Activated naive CD4-positive, alpha-beta T cell treated with anti-CD3 and anti-CD28 coated beads for 36 hours (primary cell): ENCODE measurements around the gene LCT. TPM values are rescaled to one million over a fixed set of nuclear protein-coding genes. Genes with fewer than 3 reads are reported as not detected.

Experiments used
- CTCF ChIA-PET: fragments of 350-600 bp; sonication (Branson Sonifier 250); formaldehyde crosslinking; loops from one replicate; lab custom pipeline; 2021; ENCODE audit warnings: antibody characterized with exemption; lab: Charles Lee
- DNase-seq: peaks from one replicate; pipeline ENCODE4 v3.0.0-alpha.2; 2020
- H3K27ac Mint-ChIP-seq: one replicate; pipeline ENCODE4 v1.8.0; 2021; ENCODE audit warnings: mild to moderate bottlenecking, mixed read lengths
- H3K27me3 Mint-ChIP-seq: one replicate; pipeline ENCODE4 v1.8.0; 2021; ENCODE audit warnings: low read depth, mixed read lengths
- H3K36me3 Mint-ChIP-seq: one replicate; pipeline ENCODE4 v1.8.0; 2021; ENCODE audit warnings: low read depth, mixed read lengths
- H3K4me1 Mint-ChIP-seq: one replicate; pipeline ENCODE4 v1.8.0; 2021; ENCODE audit warnings: low read depth, mixed read lengths
- H3K4me3 Mint-ChIP-seq: one replicate; pipeline ENCODE4 v1.8.0; 2021; ENCODE audit warnings: mild to moderate bottlenecking, moderate library complexity, mixed read lengths
- H3K9me3 Mint-ChIP-seq: one replicate; pipeline ENCODE4 v1.8.0; 2021; ENCODE audit warnings: mixed read lengths
- intact Hi-C: fragments of 100-400 bp; cut with micrococcal nuclease; formaldehyde crosslinking; loops from one replicate; pipeline ENCODE4 v1.15.1; 2023
- total RNA-seq, 2 experiments: library from RNA; stranded (reverse); gene quantifications; one replicate each; pipeline ENCODE4 v1.2.3, GENCODE V29; 2021

The LCT gene
- total RNA-seq, 2 experiments from 2014 or later: 0.05 to 0.07 TPM

DNA sequence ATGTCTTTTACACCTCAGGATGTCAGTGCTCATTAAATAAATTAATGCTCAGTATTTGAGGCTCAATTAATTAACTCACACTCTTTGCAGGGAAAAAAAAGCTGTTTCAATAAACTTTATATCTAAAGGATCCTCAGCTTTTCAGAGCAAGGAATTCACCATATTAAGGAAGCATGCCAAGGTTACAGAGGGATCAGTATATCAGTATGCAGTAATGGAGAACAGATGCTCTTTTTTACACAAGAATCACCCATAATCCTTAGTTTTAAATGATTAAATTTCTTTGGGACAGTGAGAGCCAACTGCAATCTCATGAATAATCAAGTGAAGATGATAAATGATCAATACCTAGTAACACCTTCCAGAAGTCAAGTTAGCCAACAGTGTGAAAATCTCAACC, 14.9 kb upstream of the LCT start:
- H3K27me3 Mint-ChIP-seq: no peaks in the 10 kb centered on the region
- H3K4me3 Mint-ChIP-seq: no peak overlapping the region
- DNase-seq: no peak
- H3K27ac Mint-ChIP-seq: no peak overlapping the region
- H3K36me3 Mint-ChIP-seq: peaks cover 64% of the 10 kb centered on the region
- CTCF ChIA-PET: interaction anchor here (1.1 to 1.4 kb wide), 3 partner anchors 15 to 863 kb away, joined by 3 to 4 read pairs (median 3); no protein-coding TSS in a partner anchor
- H3K9me3 Mint-ChIP-seq: no peaks in the 10 kb centered on the region
- H3K4me1 Mint-ChIP-seq: peaks cover 6% of the 10 kb centered on the region
- intact Hi-C loops: loop anchor here (2.0 kb wide), 1 partner anchor 13 kb away; no protein-coding TSS in a partner anchor

DNA sequence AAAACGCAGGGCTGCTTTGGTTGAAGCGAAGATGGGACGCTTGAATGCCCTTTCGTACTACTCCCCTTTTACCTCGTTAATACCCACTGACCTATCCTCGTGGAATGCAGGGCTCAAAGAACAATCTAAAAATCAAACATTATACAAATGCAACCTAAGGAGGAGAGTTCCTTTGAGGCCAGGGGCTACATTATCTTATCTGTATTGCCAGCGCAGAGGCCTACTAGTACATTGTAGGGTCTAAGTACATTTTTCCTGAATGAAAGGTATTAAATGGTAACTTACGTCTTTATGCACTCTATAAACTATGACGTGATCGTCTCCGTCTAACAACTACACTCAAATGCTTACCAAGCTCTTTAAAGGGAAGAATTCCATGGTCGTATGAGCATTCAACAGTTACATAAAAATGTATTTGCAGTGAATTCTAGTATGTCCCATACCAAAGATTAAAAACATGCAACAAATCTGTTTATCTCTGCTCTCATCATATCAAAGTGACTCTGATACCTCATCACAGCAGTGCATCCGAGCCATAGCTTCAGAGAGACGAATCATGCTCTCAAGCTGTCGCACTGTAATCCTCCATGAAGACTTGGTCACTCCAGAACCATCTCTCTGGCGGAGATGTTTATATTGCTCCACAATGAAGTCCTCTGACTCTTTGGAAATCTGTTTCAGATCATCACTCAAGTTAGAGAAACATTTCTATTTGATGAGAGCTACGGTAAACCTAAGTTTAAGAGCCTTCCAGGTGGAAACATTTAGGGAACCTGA, 14.1 kb upstream of the LCT start:
- H3K27me3 Mint-ChIP-seq: no peaks in the 10 kb centered on the region

DNA sequence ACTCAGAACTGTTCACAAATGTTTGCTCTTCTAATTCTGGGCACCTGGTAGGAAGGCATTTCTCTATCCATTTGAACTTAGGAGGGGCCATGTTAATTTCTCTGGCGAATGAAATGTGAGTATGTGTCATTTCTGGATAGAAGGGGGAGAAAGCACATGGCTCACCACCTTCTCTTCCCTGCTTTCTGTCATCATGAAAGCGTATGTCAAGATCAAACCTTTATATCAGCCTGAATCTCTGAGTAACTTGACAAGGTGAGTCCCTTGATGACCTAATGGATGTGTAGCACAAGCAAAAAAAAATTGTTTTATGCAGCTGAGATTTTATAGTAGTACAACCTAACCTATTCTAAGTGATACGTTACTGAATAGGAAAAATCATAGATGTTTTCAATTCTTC, 12.1 kb upstream of the LCT start:
- Mint-ChIP-seq H3K27ac (no peak overlapping the region), H3K9me3 (no peaks in the 10 kb centered on the region), H3K36me3 (peaks cover 73% of the 10 kb centered on the region), H3K4me3 (no peak overlapping the region), H3K27me3 (no peaks in the 10 kb centered on the region), H3K4me1 (peaks cover 6% of the 10 kb centered on the region)
- CTCF ChIA-PET: interaction anchor here (0.6 to 1.0 kb wide), 2 partner anchors 27 to 65 kb away, joined by 3 to 4 read pairs; partner anchors contain the start of gene MCM6
- intact Hi-C loops: loop anchor here (2.0 to 5.0 kb wide), 2 partner anchors 26 to 67 kb away; no protein-coding TSS in a partner anchor
- no peak for DNase-seq

More for the DNA sequence above, 14.1 kb upstream of the LCT start:
- DNase-seq: no peak
- peaks cover 63% of the 10 kb centered on the region for H3K36me3 Mint-ChIP-seq
- no peak overlapping the region for H3K27ac Mint-ChIP-seq
- CTCF ChIA-PET: interaction anchor here (1.1 to 1.4 kb wide), 3 partner anchors 16 to 862 kb away, joined by 3 to 4 read pairs (median 3); no protein-coding TSS in a partner anchor
- H3K4me1 Mint-ChIP-seq: peaks cover 6% of the 10 kb centered on the region
- no peak overlapping the region for H3K4me3 Mint-ChIP-seq
- intact Hi-C loops: no loop called here
- no peaks in the 10 kb centered on the region for H3K9me3 Mint-ChIP-seq

DNA sequence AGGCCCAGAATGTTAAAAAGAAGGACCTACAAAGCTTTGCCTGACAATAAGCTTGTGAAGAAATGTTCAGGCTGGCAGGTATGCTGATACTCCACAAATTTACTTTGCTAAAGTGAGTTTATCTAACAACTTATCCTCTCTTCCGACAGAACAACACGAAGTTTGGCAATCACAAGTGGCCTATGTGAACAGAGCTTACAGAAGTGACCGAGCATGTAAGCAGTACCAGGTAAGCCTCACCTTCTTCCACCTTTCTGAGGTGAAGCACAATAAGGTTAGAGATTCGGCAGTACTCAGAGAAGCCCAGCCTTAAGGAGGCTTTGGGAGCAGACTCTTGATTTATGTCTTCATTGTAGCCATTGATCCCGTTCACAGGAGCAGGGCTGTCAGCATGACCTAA, 9.0 kb upstream of the LCT start:
- no peaks in the 10 kb centered on the region for H3K27me3 Mint-ChIP-seq

DNA sequence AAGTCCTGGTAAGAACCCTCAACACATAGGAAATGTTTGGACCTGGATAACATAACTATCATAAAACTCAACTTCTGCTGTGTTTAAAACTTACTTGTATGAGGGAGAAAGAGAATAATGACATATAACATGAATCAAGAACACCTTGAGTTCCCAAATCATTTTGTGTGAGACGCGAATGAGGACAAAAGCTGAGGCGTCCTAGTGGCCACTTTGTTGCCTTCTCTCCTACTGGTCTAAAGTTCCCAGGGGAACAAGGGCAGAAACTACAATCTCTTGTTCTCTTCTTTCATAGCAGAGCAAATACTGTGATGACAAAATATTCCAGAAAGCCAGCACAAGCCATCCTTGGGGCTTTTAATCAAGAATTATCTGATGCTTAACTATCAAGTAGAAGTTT, 8.3 kb upstream of the LCT start:
- Mint-ChIP-seq H3K4me1 (peaks cover 16% of the 10 kb centered on the region), H3K4me3 (no peak overlapping the region), H3K27me3 (no peaks in the 10 kb centered on the region), H3K27ac (no peak overlapping the region), H3K36me3 (peaks cover 72% of the 10 kb centered on the region), H3K9me3 (no peaks in the 10 kb centered on the region)
- CTCF ChIA-PET: no interaction called here
- DNase-seq: no peak
- intact Hi-C loops: loop anchor here (5.0 kb wide), 1 partner anchor 63 kb away; no protein-coding TSS in a partner anchor

More for the DNA sequence above, 9.0 kb upstream of the LCT start:
- Mint-ChIP-seq H3K4me3 (no peak overlapping the region), H3K9me3 (no peaks in the 10 kb centered on the region), H3K4me1 (peaks cover 12% of the 10 kb centered on the region), H3K27ac (no peak overlapping the region), H3K36me3 (peaks cover 74% of the 10 kb centered on the region)
- CTCF ChIA-PET: no interaction called here
- intact Hi-C loops: loop anchor here (5.0 kb wide), 1 partner anchor 64 kb away; no protein-coding TSS in a partner anchor
- DNase-seq: no peak

DNA sequence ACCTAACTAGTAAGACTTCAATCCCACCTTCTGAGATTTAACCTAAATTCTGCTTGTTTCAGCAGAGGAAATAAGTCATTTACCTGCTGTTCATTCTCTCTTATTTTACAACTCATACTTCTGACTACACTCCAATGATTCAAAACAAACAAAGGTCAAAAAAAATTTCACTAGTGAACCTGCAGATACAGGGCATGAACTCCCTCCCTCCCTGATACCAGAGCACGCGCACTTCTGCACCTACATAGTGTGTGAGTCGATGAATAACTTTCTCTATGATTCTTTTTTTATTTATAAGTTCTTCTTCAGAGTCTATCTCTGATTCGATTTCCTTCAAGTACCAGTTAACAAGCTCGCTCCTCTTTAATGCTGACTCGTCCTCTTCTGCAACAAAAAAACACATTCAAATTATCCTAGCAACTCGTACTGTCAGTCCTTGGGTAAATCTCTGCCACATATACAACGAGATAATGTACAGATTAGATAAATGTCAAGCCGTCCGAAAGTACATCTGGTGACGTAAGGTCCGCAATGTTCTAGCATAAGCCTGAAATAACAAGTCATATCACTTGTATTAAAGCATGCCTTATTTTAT, 7.4 kb upstream of the LCT start:
- CTCF ChIA-PET: interaction anchor here (1.5 kb wide), 1 partner anchor 47 kb away, joined by 3 read pairs; no protein-coding TSS in a partner anchor
- no peaks in the 10 kb centered on the region for H3K27me3 Mint-ChIP-seq
- intact Hi-C loops: no loop called here
- peaks cover 70% of the 10 kb centered on the region for H3K36me3 Mint-ChIP-seq
- peaks cover 18% of the 10 kb centered on the region for H3K4me1 Mint-ChIP-seq
- H3K9me3 Mint-ChIP-seq: no peaks in the 10 kb centered on the region
- DNase-seq: no peak
- peak overlapping the region; percentile 39 for H3K27ac Mint-ChIP-seq
- no peak overlapping the region for H3K4me3 Mint-ChIP-seq

DNA sequence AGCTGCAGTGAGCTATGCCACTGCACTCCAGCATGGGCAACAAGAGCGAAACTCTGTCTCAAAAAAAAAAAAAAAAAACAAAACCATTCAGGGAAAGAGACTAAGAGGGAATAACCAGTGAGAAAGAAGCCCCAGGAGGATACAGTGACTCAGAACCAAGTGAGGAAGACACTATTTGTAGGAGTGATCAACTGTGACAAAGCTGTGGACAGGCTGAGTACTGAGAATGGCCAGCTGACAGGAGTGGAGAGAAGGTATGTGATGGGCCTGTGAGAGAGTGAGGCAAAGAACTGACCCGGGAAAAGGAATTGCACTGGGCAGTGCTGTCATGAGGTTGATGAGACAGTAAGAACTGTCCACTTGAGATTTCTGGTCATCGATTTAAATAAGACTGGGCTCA, 6.7 kb upstream of the LCT start:
- no peak for DNase-seq
- CTCF ChIA-PET: interaction anchor here (1.5 kb wide), 1 partner anchor 46 kb away, joined by 3 read pairs; no protein-coding TSS in a partner anchor
- H3K4me3 Mint-ChIP-seq: no peak overlapping the region
- H3K27me3 Mint-ChIP-seq: no peaks in the 10 kb centered on the region
- no peaks in the 10 kb centered on the region for H3K9me3 Mint-ChIP-seq
- H3K4me1 Mint-ChIP-seq: peaks cover 15% of the 10 kb centered on the region
- H3K36me3 Mint-ChIP-seq: peaks cover 64% of the 10 kb centered on the region
- intact Hi-C loops: no loop called here
- no peak overlapping the region for H3K27ac Mint-ChIP-seq

DNA sequence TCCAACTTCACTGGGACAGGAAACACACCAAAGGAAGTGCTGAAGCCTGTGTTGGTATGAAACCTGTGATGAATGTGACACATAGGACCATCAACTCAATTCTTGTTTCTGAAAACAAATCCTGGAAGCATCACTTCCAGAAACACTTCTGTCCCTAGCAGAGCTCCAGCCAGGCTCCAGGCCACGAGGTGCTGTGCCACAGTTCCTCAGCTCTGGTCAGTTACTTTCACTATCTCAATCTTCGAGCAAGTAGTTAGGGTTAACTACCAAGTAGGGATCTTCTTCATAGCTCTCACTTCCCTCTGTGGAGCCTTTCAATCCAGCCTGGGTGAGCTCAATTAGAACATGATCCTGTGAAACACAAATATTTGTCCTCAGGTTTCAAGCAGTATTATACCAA, 3.6 kb upstream of the LCT start:
- Mint-ChIP-seq H3K36me3 (peaks cover 49% of the 10 kb centered on the region), H3K27me3 (no peaks in the 10 kb centered on the region), H3K9me3 (no peaks in the 10 kb centered on the region), H3K27ac (peak overlapping the region; percentile 15), H3K4me3 (no peak overlapping the region), H3K4me1 (peaks cover 16% of the 10 kb centered on the region)
- no peak for DNase-seq
- CTCF ChIA-PET: interaction anchor here (0.5 to 2.3 kb wide), 3 partner anchors 16 to 249 kb away, joined by 3 to 14 read pairs (median 3); no protein-coding TSS in a partner anchor
- intact Hi-C loops: no loop called here

DNA sequence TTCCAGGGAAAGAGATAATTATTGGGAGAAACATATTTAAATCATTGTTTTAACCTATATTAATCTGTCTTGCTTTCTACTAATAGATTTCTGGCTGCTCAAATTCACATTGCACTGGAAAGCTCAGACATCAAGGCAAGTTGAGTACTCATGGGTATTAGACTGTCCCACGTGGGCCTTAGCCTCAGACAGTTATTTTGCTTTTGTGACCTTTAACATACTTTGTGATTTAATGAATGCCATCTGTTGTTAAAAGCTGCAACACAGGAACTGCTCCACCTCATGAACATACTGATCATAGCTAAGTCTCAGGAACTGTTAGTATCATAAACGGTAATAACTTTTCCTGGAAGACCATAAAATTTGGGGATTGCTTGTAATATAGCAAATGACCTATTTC, 2.7 kb upstream of the LCT start:
- H3K27me3 Mint-ChIP-seq: no peaks in the 10 kb centered on the region
- peaks cover 17% of the 10 kb centered on the region for H3K4me1 Mint-ChIP-seq
- peaks cover 45% of the 10 kb centered on the region for H3K36me3 Mint-ChIP-seq
- CTCF ChIA-PET: interaction anchor here (0.5 to 2.3 kb wide), 3 partner anchors 16 to 74 kb away, joined by 3 to 14 read pairs (median 6); no protein-coding TSS in a partner anchor
- DNase-seq: no peak
- no peak overlapping the region for H3K4me3 Mint-ChIP-seq
- intact Hi-C loops: loop anchor here (2.0 to 5.0 kb wide), 2 partner anchors 13 to 33 kb away; no protein-coding TSS in a partner anchor
- no peak overlapping the region for H3K27ac Mint-ChIP-seq
- H3K9me3 Mint-ChIP-seq: no peaks in the 10 kb centered on the region

DNA sequence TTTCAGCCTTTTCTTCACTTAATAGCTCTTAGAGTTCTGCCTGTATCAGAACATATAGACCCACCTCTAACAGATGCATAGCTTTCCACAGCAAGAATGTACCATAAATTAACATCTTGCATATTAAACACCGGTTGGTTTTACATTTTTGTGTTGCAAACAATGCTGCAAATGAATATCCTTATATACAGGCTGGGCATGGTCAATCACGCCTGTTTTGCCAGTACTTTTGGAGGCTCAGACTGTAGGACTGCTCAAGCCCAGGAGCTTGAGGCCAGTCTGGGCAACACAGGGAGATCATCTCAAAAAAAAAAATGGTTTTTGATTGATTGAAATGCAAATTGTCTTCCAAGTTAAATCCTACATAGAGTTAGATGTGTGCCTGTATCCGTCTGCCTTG, 1.5 kb upstream of the LCT start:
- Mint-ChIP-seq H3K9me3 (no peaks in the 10 kb centered on the region), H3K4me3 (no peak overlapping the region), H3K27me3 (no peaks in the 10 kb centered on the region), H3K4me1 (peaks cover 17% of the 10 kb centered on the region), H3K27ac (no peak overlapping the region), H3K36me3 (peaks cover 33% of the 10 kb centered on the region)
- CTCF ChIA-PET: interaction anchor here (0.7 kb wide), 4 partner anchors 11 to 545 kb away, joined by 3 to 5 read pairs (median 3); no protein-coding TSS in a partner anchor
- intact Hi-C loops: loop anchor here (2.0 to 5.0 kb wide), 2 partner anchors 14 to 34 kb away; no protein-coding TSS in a partner anchor
- DNase-seq: no peak

DNA sequence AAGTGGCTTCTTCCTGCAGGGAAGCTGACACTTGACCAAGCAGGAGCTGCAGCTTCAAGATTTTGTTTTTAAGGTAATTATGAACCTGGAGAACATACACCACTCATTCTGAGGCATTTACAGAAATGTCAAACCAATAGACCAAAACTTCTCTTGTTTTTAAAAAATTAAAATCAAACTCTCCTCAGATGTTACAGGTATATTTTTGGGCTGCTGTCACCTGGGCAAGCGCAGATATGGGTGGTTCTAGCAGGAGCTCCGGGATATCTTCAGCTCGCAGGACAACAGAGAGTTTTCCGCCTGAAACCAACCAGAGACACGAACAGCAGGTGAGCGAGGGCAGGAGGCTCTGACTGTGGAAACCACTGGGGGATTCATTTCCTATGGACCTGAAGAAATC, 4.1 kb downstream of the LCT start:
- Mint-ChIP-seq H3K36me3 (peaks cover 6% of the 10 kb centered on the region), H3K4me3 (no peak overlapping the region), H3K4me1 (peaks cover 2% of the 10 kb centered on the region), H3K27me3 (no peaks in the 10 kb centered on the region), H3K9me3 (no peaks in the 10 kb centered on the region), H3K27ac (no peak overlapping the region)
- CTCF ChIA-PET: interaction anchor here (0.7 to 1.6 kb wide), 2 partner anchors 13 to 34 kb away, joined by 3 to 4 read pairs; no protein-coding TSS in a partner anchor
- intact Hi-C loops: no loop called here
- DNase-seq: no peak
